ENCODE measurements around the gene SLC16A3. TPM values are rescaled to one million over a fixed set of nuclear protein-coding genes. Genes with fewer than 3 reads are reported as not detected.

SLC16A3 gene
- total and polyA plus RNA-seq, 2 of the 4 experiments (the other 2 are of a cell fraction), result 49.1 to 181 TPM

DNA sequence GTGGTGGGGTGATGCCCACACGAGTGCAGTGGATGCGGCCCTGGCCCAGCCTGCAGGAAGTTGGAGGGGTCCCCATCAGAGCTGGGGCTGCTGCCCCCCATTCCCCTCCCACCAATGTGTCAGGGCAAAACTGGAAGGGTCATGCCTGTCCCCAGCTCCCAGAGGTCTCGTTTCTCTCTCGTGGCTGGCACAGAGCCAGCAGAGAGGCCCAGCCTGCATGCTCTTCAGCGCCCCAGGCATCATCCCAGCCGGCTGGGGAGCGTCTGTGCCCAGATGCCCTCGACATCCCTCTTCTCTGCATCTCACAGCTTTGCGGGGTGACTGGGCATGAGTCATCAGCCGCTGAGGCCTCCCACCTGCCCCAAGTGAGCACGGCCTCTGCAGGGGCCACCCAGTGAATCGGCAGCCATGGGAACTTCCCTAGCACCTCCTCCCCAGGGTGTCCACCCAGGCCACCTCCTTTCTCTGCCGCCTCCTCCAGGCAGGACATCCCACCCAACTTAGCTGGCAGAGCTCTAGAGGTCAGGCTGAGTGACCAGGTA is 54.4 kb downstream of the SLC16A3 start:
- Histone ChIP-seq H4K8ac (ENCODE audit: low read depth in 2 of 2, low read length in 2 of 2) (peak overlapping the region in 1 of 2 experiments; percentile 31; a peak in 1 of 4 replicates), H4K5ac (ENCODE audit: low read depth, low read length) (peak overlapping the region; percentile 10; the same call in 1 of the 2 replicates), H3K9me1 (ENCODE audit: insufficient read depth, low read length) (peaks cover 33% of the 10 kb centered on the region), H3K4me2 (ENCODE audit: low read depth, low read length) (peak overlapping the region; percentile 19), H3K9ac (ENCODE audit: low read depth, low read length) (no peak overlapping the region), H3K14ac (replicated peaks; ENCODE audit: low read depth, low read length) (peak overlapping the region; percentile 31; the same call in 1 of the 2 replicates), H3K79me1 (ENCODE audit: low read depth in 1 of 2, low read length in 2 of 2) (peaks cover 0 to 18% of the 10 kb centered on the region in 2 experiments; a peak in 2 of 4 replicates), H2AK9ac (replicated peaks; ENCODE audit: low read depth, low read length, poor library complexity) (peak overlapping the region; percentile 8), H2BK20ac (ENCODE audit: low read depth, low read length) (peak overlapping the region; percentile 23; the same call in 1 of the 2 replicates), H2AFZ (replicated peaks; ENCODE audit: low read length, poor library complexity) (peak overlapping the region; percentile 48), H3K36me3 (ENCODE audit: control insufficient read depth, insufficient read depth, low read length) (no peaks in the 10 kb centered on the region; the same call in 1 of the 2 replicates), H3K23ac (ENCODE audit: low read depth, low read length) (no peak overlapping the region), H3K9me3 (ENCODE audit: control insufficient read depth, insufficient read depth, low read length) (no peaks in the 10 kb centered on the region), H3K27me3 (ENCODE audit: control insufficient read depth, insufficient read depth, low read length) (no peaks in the 10 kb centered on the region), H3K18ac (ENCODE audit: low read depth, low read length) (peak overlapping the region; percentile 66), H2AK5ac (ENCODE audit: low read depth, low read length) (peak overlapping the region; percentile 96), H3K56ac (ENCODE audit: extremely low read depth, insufficient read depth, low read length) (no peak overlapping the region), H4K20me1 (ENCODE audit: insufficient read depth, low read length) (peaks cover 4% of the 10 kb centered on the region; the same call in 1 of the 2 replicates), H2BK120ac (ENCODE audit: low read depth, low read length) (peak overlapping the region; percentile 57), H2BK5ac (ENCODE audit: low read depth, low read length, poor library complexity, severe bottlenecking) (peak overlapping the region; percentile 33), H3K4ac (ENCODE audit: low read depth, low read length) (peak overlapping the region; percentile 57), H3K27ac (ENCODE audit: insufficient read depth, low read length) (no peak overlapping the region), H3K4me1 (ENCODE audit: control insufficient read depth, insufficient read depth, low read length) (peaks cover 29% of the 10 kb centered on the region), H2BK15ac (ENCODE audit: low read depth, low read length) (peak overlapping the region; percentile 3; the same call in 1 of the 3 replicates), H4K91ac (ENCODE audit: insufficient read depth, low read depth, low read length) (peak overlapping the region; percentile 10; the same call in 1 of the 2 replicates), H3K4me3 (ENCODE audit: insufficient read depth, low read depth, low read length) (no peak overlapping the region)
- dilution Hi-C loops (cut with HindIII; ENCODE audit: low sequenced_read_pairs, unreplicated experiment), result no loop called here
- BruUV-seq (replicated peaks), result no TSS peak
- in situ Hi-C loops (cut with MboI; ENCODE audit: low sequenced_read_pairs), result no loop called here
- 3% methylated on average over 9 of the region's 13 CpGs; no CpG with 5 or more reads in 1 of the 2 experiments for WGBS, 2 experiments (ENCODE audit: extremely low coverage in 2 of 2, insufficient read length in 1 of 2)
- ChIA-PET POLR2A (ENCODE audit: unreplicated experiment) (no interaction called here), CTCF (no interaction called here)
- peak; percentile 93 for DNase-seq
- peak; percentile 80 for ATAC-seq (ENCODE audit: low read depth)
- intact Hi-C loops (cut with micrococcal nuclease), result no loop called here
- TF ChIP-seq, protein P1, sequence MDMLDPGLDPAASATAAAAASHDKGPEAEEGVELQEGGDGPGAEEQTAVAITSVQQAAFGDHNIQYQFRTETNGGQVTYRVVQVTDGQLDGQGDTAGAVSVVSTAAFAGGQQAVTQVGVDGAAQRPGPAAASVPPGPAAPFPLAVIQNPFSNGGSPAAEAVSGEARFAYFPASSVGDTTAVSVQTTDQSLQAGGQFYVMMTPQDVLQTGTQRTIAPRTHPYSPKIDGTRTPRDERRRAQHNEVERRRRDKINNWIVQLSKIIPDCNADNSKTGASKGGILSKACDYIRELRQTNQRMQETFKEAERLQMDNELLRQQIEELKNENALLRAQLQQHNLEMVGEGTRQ (IDR thresholded peaks at IDR 0.05; ENCODE audit: low read depth, low read length), result peak; percentile 28; the same call in 1 of the 2 replicates
- no peak for TF ChIP-seq RFX5 (IDR thresholded peaks at IDR 0.05; ENCODE audit: low read depth, low read length)
- TF ChIP-seq MXI1 (IDR thresholded peaks at IDR 0.05; ENCODE audit: borderline replicate concordance, low read depth, low read length), result 0 out of 2 replicates have a peak, but pooled peaks have one; percentile 56
- no peak for TF ChIP-seq SMC3 (IDR thresholded peaks at IDR 0.05; ENCODE audit: low read depth, low read length)
- TF ChIP-seq NFE2L2 (IDR thresholded peaks at IDR 0.05; ENCODE audit: low read depth, low read length), result peak; percentile 63; the same call in 1 of the 2 replicates
- TF ChIP-seq BHLHE40 (IDR thresholded peaks at IDR 0.05; ENCODE audit: low read depth, low read length), result peak; percentile 83
- TF ChIP-seq RCOR1 (IDR thresholded peaks at IDR 0.05; ENCODE audit: insufficient replicate concordance, low read length), result peak; percentile 78
- TF ChIP-seq CHD1 (IDR thresholded peaks at IDR 0.05; ENCODE audit: low read depth, low read length), result no peak
- TF ChIP-seq POLR2A (IDR thresholded peaks at IDR 0.05; ENCODE audit: low read depth, low read length), result peak; percentile 48; the same call in 1 of the 2 replicates
- peak; percentile 99 for TF ChIP-seq FOS (IDR thresholded peaks at IDR 0.05; ENCODE audit: low read depth, low read length)
- no peak for TF ChIP-seq RAD21 (IDR thresholded peaks at IDR 0.05; ENCODE audit: low read length)
- TF ChIP-seq MAFK (IDR thresholded peaks at IDR 0.05; ENCODE audit: low read depth, low read length), result no peak
- TF ChIP-seq, protein P2, sequence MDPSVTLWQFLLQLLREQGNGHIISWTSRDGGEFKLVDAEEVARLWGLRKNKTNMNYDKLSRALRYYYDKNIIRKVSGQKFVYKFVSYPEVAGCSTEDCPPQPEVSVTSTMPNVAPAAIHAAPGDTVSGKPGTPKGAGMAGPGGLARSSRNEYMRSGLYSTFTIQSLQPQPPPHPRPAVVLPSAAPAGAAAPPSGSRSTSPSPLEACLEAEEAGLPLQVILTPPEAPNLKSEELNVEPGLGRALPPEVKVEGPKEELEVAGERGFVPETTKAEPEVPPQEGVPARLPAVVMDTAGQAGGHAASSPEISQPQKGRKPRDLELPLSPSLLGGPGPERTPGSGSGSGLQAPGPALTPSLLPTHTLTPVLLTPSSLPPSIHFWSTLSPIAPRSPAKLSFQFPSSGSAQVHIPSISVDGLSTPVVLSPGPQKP (IDR thresholded peaks at IDR 0.05; ENCODE audit: borderline replicate concordance, low read depth, low read length), result no peak
- TF ChIP-seq, protein P3, sequence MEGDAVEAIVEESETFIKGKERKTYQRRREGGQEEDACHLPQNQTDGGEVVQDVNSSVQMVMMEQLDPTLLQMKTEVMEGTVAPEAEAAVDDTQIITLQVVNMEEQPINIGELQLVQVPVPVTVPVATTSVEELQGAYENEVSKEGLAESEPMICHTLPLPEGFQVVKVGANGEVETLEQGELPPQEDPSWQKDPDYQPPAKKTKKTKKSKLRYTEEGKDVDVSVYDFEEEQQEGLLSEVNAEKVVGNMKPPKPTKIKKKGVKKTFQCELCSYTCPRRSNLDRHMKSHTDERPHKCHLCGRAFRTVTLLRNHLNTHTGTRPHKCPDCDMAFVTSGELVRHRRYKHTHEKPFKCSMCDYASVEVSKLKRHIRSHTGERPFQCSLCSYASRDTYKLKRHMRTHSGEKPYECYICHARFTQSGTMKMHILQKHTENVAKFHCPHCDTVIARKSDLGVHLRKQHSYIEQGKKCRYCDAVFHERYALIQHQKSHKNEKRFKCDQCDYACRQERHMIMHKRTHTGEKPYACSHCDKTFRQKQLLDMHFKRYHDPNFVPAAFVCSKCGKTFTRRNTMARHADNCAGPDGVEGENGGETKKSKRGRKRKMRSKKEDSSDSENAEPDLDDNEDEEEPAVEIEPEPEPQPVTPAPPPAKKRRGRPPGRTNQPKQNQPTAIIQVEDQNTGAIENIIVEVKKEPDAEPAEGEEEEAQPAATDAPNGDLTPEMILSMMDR (conservative IDR thresholded peaks at IDR 0.05; ENCODE audit: low read depth, low read length), result no peak
- peak; percentile 14; the same call in 1 of the 2 replicates for TF ChIP-seq MAZ (IDR thresholded peaks at IDR 0.05; ENCODE audit: borderline replicate concordance, low read depth, low read length)
